Lower leg skin (tissue), 4 donors: Measurements from ENCODE around the gene MLST8. TPM values are rescaled to one million over a fixed set of nuclear protein-coding genes. Genes with fewer than 3 reads are reported as not detected.

Experiments used
- DNase-seq, 2 donors: peaks; one replicate each; pipeline ENCODE4 v3.0.0-alpha.2; 2019; ENCODE audit warnings: low spot score in 2 of 2
- H3K4me3 ChIP-seq: fragments of 200-600 bp; sonication (generic); 2 replicates; pipeline ENCODE4 v1.5.1; 2017; ENCODE audit warnings: mild to moderate bottlenecking, low read depth; ENCODE audit not compliant: poor library complexity, severe bottlenecking
- CTCF ChIP-seq, 3 donors: fragments of 450-650 bp; IDR thresholded peaks; one replicate each; pipeline ENCODE4 v1.5.1; 2016; ENCODE audit warnings: antibody characterized with exemption in 3 of 3, mild to moderate bottlenecking in 3 of 3, moderate library complexity in 2 of 3
- POLR2A ChIP-seq, 2 donors: fragments of 450-650 bp; IDR thresholded peaks; one replicate each; pipeline ENCODE4 v1.6.1; 2016 to 2017; ENCODE audit warnings: antibody characterized with exemption in 2 of 2, mild to moderate bottlenecking in 1 of 2, moderate library complexity in 1 of 2
- WGBS, 2 donors: methylation state at CpG; one replicate each; pipeline ENCODE4 v1.1.5; 2018; 5-methylcytosine and 5-hydroxymethylcytosine counted together
- intact Hi-C: fragments of 100-400 bp; cut with DNase I; formaldehyde crosslinking; loops from one replicate; pipeline ENCODE4 v1.15.0; 2023; ENCODE audit warnings: low total_unique reads
- total RNA-seq, 4 donors: library from RNA; depleted of rRNA; stranded (reverse); fragments of >200 nt; gene quantifications; one replicate each; pipeline ENCODE4 v1.1.0, GENCODE V29; 2016

The MLST8 gene
- total RNA-seq, 4 donors from 2014 or later, result 43.8 to 69.4 (median 54.9) TPM

GRCh38 chr16:2194852-2195321 is 10.4 kb upstream of the MLST8 start:
- intact Hi-C loops, result no loop called here
- 14 to 20% methylated on average over 7 to 10 of the region's 10 CpGs for WGBS, 2 donors
- TF ChIP-seq CTCF (IDR thresholded peaks at IDR 0.05), result no peak
- no peak for TF ChIP-seq POLR2A (IDR thresholded peaks at IDR 0.05)
- H3K4me3 ChIP-seq, result no peak overlapping the region
- no peak for DNase-seq

- no peak for TF ChIP-seq CTCF (IDR thresholded peaks at IDR 0.05)
- no peak for TF ChIP-seq POLR2A (IDR thresholded peaks at IDR 0.05)
- DNase-seq, result no peak
- no peak overlapping the region for H3K4me3 ChIP-seq
- intact Hi-C loops, result no loop called here
- WGBS, 2 donors, result 0 to 3% methylated on average over 1 to 15 of the region's 49 CpGs
Measured at GRCh38 chr16:2195322-2196161, 9.7 kb upstream of the MLST8 start.

GRCh38 chr16:2196162-2196980 is 8.9 kb upstream of the MLST8 start, which contains the start of gene CASKIN1:
CASKIN1 (minus strand) TSS chr16:2196605; CDS start chr16:2196432, 173 bp downstream.
- intact Hi-C loops, result no loop called here
- H3K4me3 ChIP-seq, result no peak within 1 kb of the TSS
- 0% methylated on average over 7 of the region's 129 CpGs; no CpG with 5 or more reads in 1 of the 2 donors for WGBS, 2 donors
- no peak for TF ChIP-seq CTCF (IDR thresholded peaks at IDR 0.05)
- no peak for TF ChIP-seq POLR2A (IDR thresholded peaks at IDR 0.05)
- no peak for DNase-seq

GRCh38 chr16:2196981-2197511 is 8.2 kb upstream of the MLST8 start:
- no peak for DNase-seq

More at GRCh38 chr16:2196981-2197511, 8.2 kb upstream of the MLST8 start:
- TF ChIP-seq POLR2A (IDR thresholded peaks at IDR 0.05) (no peak), CTCF (IDR thresholded peaks at IDR 0.05) (no peak)
- intact Hi-C loops, result no loop called here
- no peak overlapping the region for H3K4me3 ChIP-seq
- 32 to 54% methylated on average over 17 to 28 of the region's 32 CpGs for WGBS, 2 donors
